ENCODE data around the gene NRP1.

DNA sequence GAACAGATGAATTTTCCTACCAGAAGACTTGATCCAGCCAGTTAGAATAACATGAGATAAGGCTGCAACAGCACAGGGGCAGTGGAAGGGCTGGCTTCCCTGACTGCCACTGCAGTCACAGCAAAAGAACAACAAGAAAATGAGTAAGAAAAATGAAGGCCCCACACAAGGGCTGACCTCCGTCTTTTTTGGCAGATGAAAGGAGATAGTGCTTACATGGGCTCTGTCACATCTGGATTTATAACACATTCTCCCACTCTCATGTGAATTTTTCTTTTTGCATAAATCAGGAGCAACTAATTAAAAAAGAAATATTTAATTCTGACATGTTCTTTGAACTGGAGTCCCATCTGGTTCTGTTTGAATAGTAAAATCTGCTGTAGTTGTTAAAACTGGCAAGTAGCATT, 99.6 kb downstream of the NRP1 start:
- TF ChIP-seq, protein P1, sequence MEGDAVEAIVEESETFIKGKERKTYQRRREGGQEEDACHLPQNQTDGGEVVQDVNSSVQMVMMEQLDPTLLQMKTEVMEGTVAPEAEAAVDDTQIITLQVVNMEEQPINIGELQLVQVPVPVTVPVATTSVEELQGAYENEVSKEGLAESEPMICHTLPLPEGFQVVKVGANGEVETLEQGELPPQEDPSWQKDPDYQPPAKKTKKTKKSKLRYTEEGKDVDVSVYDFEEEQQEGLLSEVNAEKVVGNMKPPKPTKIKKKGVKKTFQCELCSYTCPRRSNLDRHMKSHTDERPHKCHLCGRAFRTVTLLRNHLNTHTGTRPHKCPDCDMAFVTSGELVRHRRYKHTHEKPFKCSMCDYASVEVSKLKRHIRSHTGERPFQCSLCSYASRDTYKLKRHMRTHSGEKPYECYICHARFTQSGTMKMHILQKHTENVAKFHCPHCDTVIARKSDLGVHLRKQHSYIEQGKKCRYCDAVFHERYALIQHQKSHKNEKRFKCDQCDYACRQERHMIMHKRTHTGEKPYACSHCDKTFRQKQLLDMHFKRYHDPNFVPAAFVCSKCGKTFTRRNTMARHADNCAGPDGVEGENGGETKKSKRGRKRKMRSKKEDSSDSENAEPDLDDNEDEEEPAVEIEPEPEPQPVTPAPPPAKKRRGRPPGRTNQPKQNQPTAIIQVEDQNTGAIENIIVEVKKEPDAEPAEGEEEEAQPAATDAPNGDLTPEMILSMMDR (conservative IDR thresholded peaks at IDR 0.05; ENCODE audit: low read depth, low read length) = no peak
- TF ChIP-seq EZH2 (IDR thresholded peaks at IDR 0.05; ENCODE audit: borderline replicate concordance, low read depth, low read length, poor library complexity, severe bottlenecking) = no peak
